GM12872 (cell line): ENCODE data around the gene SHKBP1.

Experiments
- CTCF ChIP-seq: IDR thresholded peaks from 3 replicates; pipeline ENCODE4 v1.5.1; 2011; ENCODE audit warnings: low read depth, mild to moderate bottlenecking, low read length, moderate library complexity; ENCODE audit not compliant: insufficient read depth

SHKBP1 gene

GRCh38 chr19:40616178-40616577 lies 39.5 kb downstream of the SHKBP1 start:
- no peak for TF ChIP-seq CTCF

DNA sequence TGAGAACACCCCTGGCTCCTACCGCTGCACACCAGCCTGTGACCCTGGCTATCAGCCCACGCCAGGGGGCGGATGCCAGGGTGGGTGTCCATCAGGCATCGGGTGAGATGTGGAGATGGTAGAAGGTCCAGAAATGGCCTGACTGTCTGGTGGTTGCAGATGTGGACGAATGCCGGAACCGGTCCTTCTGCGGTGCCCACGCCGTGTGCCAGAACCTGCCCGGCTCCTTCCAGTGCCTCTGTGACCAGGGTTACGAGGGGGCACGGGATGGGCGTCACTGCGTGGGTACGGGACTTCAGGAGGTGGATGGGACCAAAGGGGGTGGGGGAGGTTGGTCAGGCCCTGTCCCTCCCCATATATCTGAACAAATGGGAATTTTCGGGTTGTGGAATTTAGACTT lies 40.3 kb downstream of the SHKBP1 start:
- TF ChIP-seq CTCF: no peak

- TF ChIP-seq CTCF: no peak
Observed at GRCh38 chr19:40617961-40618360, 41.3 kb downstream of the SHKBP1 start.

GRCh38 chr19:40619333-40620160 lies 42.9 kb downstream of the SHKBP1 start:
- no peak for TF ChIP-seq CTCF

DNA sequence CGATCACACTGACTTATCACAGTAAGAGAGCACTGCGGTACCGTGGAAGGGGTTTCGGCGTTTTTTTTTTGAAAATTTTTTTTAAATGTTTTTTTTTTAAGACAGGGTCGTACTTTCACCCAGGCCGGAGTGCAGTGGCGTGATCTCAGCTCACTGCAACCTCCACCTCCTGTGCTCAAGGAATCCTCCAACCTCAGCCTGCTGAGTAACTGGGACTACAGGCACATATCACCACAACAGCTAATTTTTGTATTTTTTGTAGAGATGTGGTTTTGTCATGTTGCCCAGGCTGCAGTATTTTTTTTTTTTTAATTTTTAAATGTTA lies 43.5 kb downstream of the SHKBP1 start:
- TF ChIP-seq CTCF: no peak

- TF ChIP-seq CTCF: no peak
Observed at GRCh38 chr19:40621283-40621682, 44.6 kb downstream of the SHKBP1 start.

GRCh38 chr19:40621966-40622772 lies 45.5 kb downstream of the SHKBP1 start:
- no peak for TF ChIP-seq CTCF
